OCI-LY7 (cell line): Measurements from ENCODE around the gene FAM111A. TPM values are rescaled to one million over a fixed set of nuclear protein-coding genes. Genes with fewer than 3 reads are reported as not detected.

ENCODE experiments used
- BruUV-seq: library from RNA; stranded (reverse); fragments of 400-500 nt; replicated peaks from 2 replicates; lab custom pipeline; 2021; lab: Mats Ljungman, UMichigan
- CTCF ChIA-PET: fragments of 300-600 bp; sonication (Branson Sonifier 250); formaldehyde crosslinking; loops from one replicate; lab custom pipeline; 2022; ENCODE audit warnings: antibody characterized with exemption; ENCODE audit not compliant: unreplicated experiment; lab: Charles Lee
- POLR2A ChIA-PET: fragments of 300-600 bp; sonication (Branson Sonifier 250); formaldehyde crosslinking; loops from one replicate; lab custom pipeline; 2022; ENCODE audit warnings: antibody characterized with exemption; lab: Charles Lee
- DNase-seq: peaks from one replicate; pipeline ENCODE4 v3.0.0-alpha.2; 2015; ENCODE audit warnings: low spot score
- H2AFZ ChIP-seq: fragments of 200-600 bp; sonication (generic), shearing (Covaris generic); 2 replicates; pipeline ENCODE4 v1.6.1; 2014; ENCODE audit warnings: mild to moderate bottlenecking, antibody characterized with exemption, low read length, moderate library complexity
- H3K27ac ChIP-seq: fragments of 200-600 bp; sonication (generic); 2 replicates; pipeline ENCODE4 v1.5.1; 2014; ENCODE audit warnings: mixed run types, low read depth, mild to moderate bottlenecking, moderate library complexity, low read length, inconsistent platforms; ENCODE audit not compliant: poor library complexity, severe bottlenecking
- H3K36me3 ChIP-seq: fragments of 200-600 bp; sonication (generic); 2 replicates; pipeline ENCODE4 v1.6.1; 2014; ENCODE audit warnings: mild to moderate bottlenecking, antibody characterized with exemption, low read length, moderate library complexity, mixed read lengths; ENCODE audit not compliant: insufficient read depth
- H3K4me1 ChIP-seq: fragments of 200-600 bp; sonication (generic); 2 replicates; pipeline ENCODE4 v1.5.1; 2014; ENCODE audit warnings: mild to moderate bottlenecking, low read length; ENCODE audit not compliant: insufficient read depth, poor library complexity, severe bottlenecking
- H3K4me2 ChIP-seq: fragments of 200-600 bp; sonication (generic); 2 replicates; pipeline ENCODE4 v1.6.1; 2014; ENCODE audit warnings: mild to moderate bottlenecking, low read length
- H3K4me3 ChIP-seq: fragments of 200-600 bp; sonication (generic); 2 replicates; pipeline ENCODE4 v1.5.1; 2014; ENCODE audit warnings: mild to moderate bottlenecking, low read depth, low read length; ENCODE audit not compliant: poor library complexity, severe bottlenecking
- H3K79me2 ChIP-seq: fragments of 200-600 bp; sonication (generic); 2 replicates; pipeline ENCODE4 v1.6.1; 2016; ENCODE audit warnings: low read depth, mild to moderate bottlenecking, low read length, moderate library complexity, mixed read lengths; ENCODE audit not compliant: insufficient read depth
- H3K9me2 ChIP-seq: fragments of 200-600 bp; sonication (generic); 2 replicates; pipeline ENCODE4 v1.6.1; 2016; ENCODE audit warnings: mild to moderate bottlenecking, low read length, mixed read lengths; ENCODE audit not compliant: insufficient read depth
- H3K9me3 ChIP-seq: fragments of 200-600 bp; sonication (generic); 2 replicates; pipeline ENCODE4 v1.6.1; 2014; ENCODE audit warnings: mild to moderate bottlenecking, mixed run types, low read length, mixed read lengths
- H4K20me1 ChIP-seq: fragments of 200-600 bp; sonication (generic); 2 replicates; pipeline ENCODE4 v1.6.1; 2014; ENCODE audit warnings: mild to moderate bottlenecking, antibody characterized with exemption, low read length, moderate library complexity, mixed read lengths; ENCODE audit not compliant: insufficient read depth
- CTCF ChIP-seq: fragments of 200-600 bp; sonication (generic); conservative IDR thresholded peaks from 2 replicates; pipeline ENCODE4 v1.5.1; 2014; ENCODE audit warnings: mild to moderate bottlenecking, antibody characterized with exemption, low read length, moderate library complexity, mixed read lengths
- EZH2phosphoT487 ChIP-seq: fragments of 200-600 bp; sonication (generic); IDR thresholded peaks from 2 replicates; pipeline ENCODE4 v1.6.1; 2018; ENCODE audit warnings: low read depth, borderline replicate concordance, mild to moderate bottlenecking, mixed run types, antibody characterized with exemption, low read length, moderate library complexity, mixed read lengths
- intact Hi-C: fragments of 100-400 bp; cut with micrococcal nuclease; formaldehyde crosslinking; loops from one replicate; pipeline ENCODE4 v1.10.0; 2022; ENCODE audit not compliant: unreplicated experiment
- total RNA-seq, 2 experiments: library from RNA; depleted of rRNA in 1 of 2; stranded (reverse); fragments of >200 nt in 1 of 2; shearing (Covaris generic) in 1 of 2; gene quantifications; 2 replicates each; pipeline ENCODE4 v1.2.3, GENCODE V29; 2014 to 2022

The FAM111A gene
- total RNA-seq, 2 experiments from 2014 or later = 83.9 to 93.7 TPM

GRCh38 chr11:59197991-59198390 is 55.3 kb downstream of the FAM111A start:
- Histone ChIP-seq H3K9me2 (no peaks in the 10 kb centered on the region), H3K4me2 (no peak overlapping the region), H3K79me2 (no peaks in the 10 kb centered on the region), H3K9me3 (no peaks in the 10 kb centered on the region), H3K4me3 (no peak overlapping the region), H3K27ac (no peak overlapping the region), H4K20me1 (no peaks in the 10 kb centered on the region), H3K36me3 (no peaks in the 10 kb centered on the region), H3K4me1 (peaks cover 5% of the 10 kb centered on the region), H2AFZ (no peak overlapping the region)
- ChIA-PET POLR2A (no interaction called here), CTCF (interaction anchor here (1.0 kb wide), 1 partner anchor 13 kb away, joined by 3 read pairs; no protein-coding TSS in a partner anchor)
- no TSS peak for BruUV-seq
- intact Hi-C loops = no loop called here
- no peak for DNase-seq
- TF ChIP-seq EZH2phosphoT487 = no peak
- no peak for TF ChIP-seq CTCF

DNA sequence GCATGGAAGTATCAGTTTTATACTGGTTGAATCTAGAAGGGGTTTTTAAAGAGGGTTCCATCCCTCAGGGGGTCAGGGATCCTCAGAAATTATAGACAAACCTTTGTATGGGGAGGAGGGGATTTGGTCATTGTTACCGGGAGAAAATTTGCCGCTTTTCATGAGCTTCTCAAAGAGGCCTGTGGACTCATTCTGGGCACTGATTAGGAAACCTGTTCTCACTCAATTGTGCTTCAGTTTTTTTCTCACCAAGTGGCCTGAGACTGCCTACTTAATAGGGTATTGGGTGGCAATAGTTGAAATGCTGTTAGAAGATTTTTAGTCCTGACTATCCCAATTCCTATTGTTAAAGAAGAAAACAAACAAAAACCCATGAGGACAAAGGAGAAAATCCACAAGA is 56.1 kb downstream of the FAM111A start:
- no peak for DNase-seq
- Histone ChIP-seq H3K36me3 (no peaks in the 10 kb centered on the region), H4K20me1 (no peaks in the 10 kb centered on the region), H3K4me2 (no peak overlapping the region), H3K9me2 (no peaks in the 10 kb centered on the region), H3K27ac (no peak overlapping the region), H2AFZ (no peak overlapping the region), H3K4me1 (peaks cover 5% of the 10 kb centered on the region), H3K79me2 (no peaks in the 10 kb centered on the region), H3K9me3 (no peaks in the 10 kb centered on the region), H3K4me3 (no peak overlapping the region)
- no TSS peak for BruUV-seq
- intact Hi-C loops = no loop called here
- ChIA-PET CTCF (no interaction called here), POLR2A (interaction anchor here (0.5 to 1.0 kb wide), 2 partner anchors 8 to 48 kb away, joined by 3 to 4 read pairs; no protein-coding TSS in a partner anchor)
- TF ChIP-seq EZH2phosphoT487 (no peak), CTCF (no peak)

GRCh38 chr11:59199546-59200422 is 57.1 kb downstream of the FAM111A start:
- Histone ChIP-seq H3K4me2 (no peak overlapping the region), H3K9me2 (no peaks in the 10 kb centered on the region), H3K4me1 (peaks cover 5% of the 10 kb centered on the region), H3K36me3 (no peaks in the 10 kb centered on the region), H3K27ac (no peak overlapping the region), H2AFZ (no peak overlapping the region), H4K20me1 (no peaks in the 10 kb centered on the region), H3K4me3 (no peak overlapping the region), H3K9me3 (no peaks in the 10 kb centered on the region), H3K79me2 (no peaks in the 10 kb centered on the region)
- CTCF ChIA-PET = no interaction called here
- POLR2A ChIA-PET = interaction anchor here (1.0 kb wide), 1 partner anchor 9 kb away, joined by 3 read pairs; no protein-coding TSS in a partner anchor
- intact Hi-C loops = no loop called here
- TF ChIP-seq CTCF = no peak
- DNase-seq = no peak
- no TSS peak for BruUV-seq
